HEK293 (cell line): Measurements from ENCODE around the gene ARHGAP33.
A peak's percentile ranks its signal among the peaks of the same experiment; 100 is the strongest.

ENCODE experiments used
- CTCF ChIA-PET: fragments of 350-600 bp; formaldehyde crosslinking; extraction: SDS; loops from one replicate; lab custom pipeline; 2021; ENCODE audit warnings: antibody characterized with exemption; lab: Yijun Ruan, JAX
- POLR2A ChIA-PET: fragments of 300-600 bp; formaldehyde crosslinking; extraction: SDS; loops from one replicate; lab custom pipeline; 2020; ENCODE audit warnings: antibody characterized with exemption, inconsistent platforms; lab: Yijun Ruan, JAX
- H3K27ac ChIP-seq: fragments of 200-500 bp; sonication (Bioruptor generic); 2 replicates; pipeline ENCODE4 v1.5.1; 2014; ENCODE audit warnings: low read depth, low read length, control low read depth, inconsistent platforms; ENCODE audit errors: extremely low read depth
- H3K36me3 ChIP-seq, 2 experiments: fragments of 200-500 bp in 1 of 2; sonication (Bioruptor generic) in 1 of 2; 1 replicate in 1 of 2; 2 replicates in 1 of 2; pipeline ENCODE4 v1.5.1; 2014 to 2017; ENCODE audit warnings: inconsistent platforms in 2 of 2, low read length in 2 of 2; ENCODE audit not compliant: control insufficient read depth in 2 of 2, insufficient read depth in 1 of 2
- H3K4me1 ChIP-seq: fragments of 200-500 bp; sonication (Bioruptor generic); 2 replicates; pipeline ENCODE4 v1.5.1; 2014; ENCODE audit warnings: mild to moderate bottlenecking, low read length, inconsistent platforms; ENCODE audit not compliant: control insufficient read depth, insufficient read depth
- H3K4me3 ChIP-seq: 2 replicates; pipeline ENCODE4 v1.5.1; 2011; ENCODE audit warnings: low read depth, mild to moderate bottlenecking, control low read depth, low read length, moderate library complexity
- H3K9me3 ChIP-seq: fragments of 200-500 bp; sonication (Bioruptor generic); 2 replicates; pipeline ENCODE4 v1.5.1; 2014; ENCODE audit warnings: low read depth, low read length, inconsistent platforms; ENCODE audit not compliant: control insufficient read depth, insufficient read depth
- EGR2 ChIP-seq: fragments of 450-650 bp; formaldehyde crosslinking; IDR thresholded peaks from 2 replicates; pipeline ENCODE4 v1.5.1; 2016; ENCODE audit warnings: low read depth, missing biosample characterization, missing genetic modification characterization
- GLIS1 ChIP-seq: fragments of 450-650 bp; formaldehyde crosslinking; IDR thresholded peaks from 2 replicates; pipeline ENCODE4 v1.5.1; 2016; ENCODE audit warnings: missing biosample characterization, missing genetic modification characterization
- OSR2 ChIP-seq: fragments of 450-650 bp; formaldehyde crosslinking; IDR thresholded peaks from 2 replicates; pipeline ENCODE4 v1.5.1; 2016; ENCODE audit warnings: missing biosample characterization, missing genetic modification characterization
- OVOL3 ChIP-seq: fragments of 450-650 bp; formaldehyde crosslinking; IDR thresholded peaks from 2 replicates; pipeline ENCODE4 v1.5.1; 2016; ENCODE audit warnings: missing biosample characterization, missing genetic modification characterization
- PRDM1 ChIP-seq: fragments of 450-650 bp; formaldehyde crosslinking; IDR thresholded peaks from 2 replicates; pipeline ENCODE4; 2016; ENCODE audit warnings: missing biosample characterization, missing genetic modification characterization
- SCRT2 ChIP-seq: fragments of 450-650 bp; formaldehyde crosslinking; IDR thresholded peaks from 2 replicates; pipeline ENCODE4 v1.5.1; 2016; ENCODE audit warnings: missing biosample characterization, missing genetic modification characterization
- TRIM28 ChIP-seq: IDR thresholded peaks from 2 replicates; pipeline ENCODE4 v1.6.1; 2011; ENCODE audit warnings: low read length, control low read depth, borderline replicate concordance
- ZFP37 ChIP-seq: fragments of 450-650 bp; formaldehyde crosslinking; IDR thresholded peaks from 2 replicates; pipeline ENCODE4 v1.5.1; 2016; ENCODE audit warnings: missing biosample characterization, missing genetic modification characterization
- ZFP41 ChIP-seq: fragments of 450-650 bp; formaldehyde crosslinking; IDR thresholded peaks from 2 replicates; pipeline ENCODE4 v1.5.1; 2016; ENCODE audit warnings: missing biosample characterization, missing genetic modification characterization, borderline replicate concordance
- ZIC2 ChIP-seq: fragments of 450-650 bp; formaldehyde crosslinking; IDR thresholded peaks from 2 replicates; pipeline ENCODE4 v1.5.1; 2016; ENCODE audit warnings: missing biosample characterization, missing genetic modification characterization
- ZNF114 ChIP-seq: fragments of 450-650 bp; formaldehyde crosslinking; IDR thresholded peaks from 2 replicates; pipeline ENCODE4 v1.5.0; 2017; ENCODE audit warnings: missing biosample characterization, missing genetic modification characterization
- ZNF132 ChIP-seq: fragments of 450-650 bp; formaldehyde crosslinking; IDR thresholded peaks from 2 replicates; pipeline ENCODE4 v1.5.1; 2017; ENCODE audit warnings: missing biosample characterization, missing genetic modification characterization, borderline replicate concordance
- ZNF140 ChIP-seq: fragments of 450-650 bp; formaldehyde crosslinking; IDR thresholded peaks from 2 replicates; pipeline ENCODE4 v1.5.1; 2016; ENCODE audit warnings: missing biosample characterization, missing genetic modification characterization
- ZNF184 ChIP-seq: fragments of 450-650 bp; IDR thresholded peaks from 2 replicates; pipeline ENCODE4 v1.5.1; 2018; ENCODE audit warnings: missing biosample characterization, mild to moderate bottlenecking, missing genetic modification characterization
- ZNF211 ChIP-seq: fragments of 450-650 bp; formaldehyde crosslinking; IDR thresholded peaks from 2 replicates; pipeline ENCODE4 v1.5.1; 2016; ENCODE audit warnings: low read depth, missing biosample characterization, missing genetic modification characterization
- ZNF214 ChIP-seq: fragments of 450-650 bp; formaldehyde crosslinking; IDR thresholded peaks from 2 replicates; pipeline ENCODE4 v1.5.1; 2017; ENCODE audit warnings: missing biosample characterization, mild to moderate bottlenecking, missing genetic modification characterization, borderline replicate concordance
- ZNF274 ChIP-seq, 2 experiments: fragments of 200-500 bp in 1 of 2; fragments of 450-650 bp in 1 of 2; sonication (Bioruptor generic) in 1 of 2; formaldehyde crosslinking in 1 of 2; IDR thresholded peaks; 2 replicates each; pipeline versions ENCODE4 v1.5.1 to v1.6.1; 2014 to 2016; ENCODE audit warnings: borderline replicate concordance in 1 of 2, inconsistent platforms in 1 of 2, low read length in 1 of 2, missing biosample characterization in 1 of 2, missing genetic modification characterization in 1 of 2
- ZNF311 ChIP-seq: fragments of 450-650 bp; formaldehyde crosslinking; IDR thresholded peaks from 2 replicates; pipeline ENCODE4 v1.5.1; 2017; ENCODE audit warnings: missing biosample characterization, missing genetic modification characterization, borderline replicate concordance
- ZNF350 ChIP-seq: fragments of 450-650 bp; formaldehyde crosslinking; IDR thresholded peaks from 2 replicates; pipeline ENCODE4 v1.5.0; 2017; ENCODE audit warnings: missing biosample characterization, mild to moderate bottlenecking, missing genetic modification characterization
- ZNF48 ChIP-seq: fragments of 450-650 bp; formaldehyde crosslinking; IDR thresholded peaks from 2 replicates; pipeline ENCODE4 v1.5.1; 2016; ENCODE audit warnings: missing biosample characterization, missing genetic modification characterization
- ZNF549 ChIP-seq: fragments of 450-650 bp; IDR thresholded peaks from 2 replicates; pipeline ENCODE4 v1.5.1; 2018; ENCODE audit warnings: missing biosample characterization, missing genetic modification characterization, mild to moderate bottlenecking, inconsistent platforms, moderate library complexity
- ZNF600 ChIP-seq: fragments of 450-650 bp; formaldehyde crosslinking; IDR thresholded peaks from 2 replicates; pipeline ENCODE4 v1.5.1; 2016; ENCODE audit warnings: missing biosample characterization, missing genetic modification characterization
- ZNF610 ChIP-seq: fragments of 450-650 bp; formaldehyde crosslinking; IDR thresholded peaks from 2 replicates; pipeline ENCODE4 v1.5.1; 2016; ENCODE audit warnings: missing biosample characterization, missing genetic modification characterization, borderline replicate concordance
- ZNF621 ChIP-seq: fragments of 450-650 bp; formaldehyde crosslinking; IDR thresholded peaks from 2 replicates; pipeline ENCODE4 v1.5.1; 2017; ENCODE audit warnings: missing biosample characterization, missing genetic modification characterization
- ZNF660 ChIP-seq: fragments of 450-650 bp; IDR thresholded peaks from 2 replicates; pipeline ENCODE4 v1.5.1; 2018; ENCODE audit warnings: missing biosample characterization, mild to moderate bottlenecking, missing genetic modification characterization
- ZNF664 ChIP-seq: fragments of 450-650 bp; formaldehyde crosslinking; IDR thresholded peaks from 2 replicates; pipeline ENCODE4 v1.5.1; 2016; ENCODE audit warnings: missing biosample characterization, missing genetic modification characterization
- ZNF777 ChIP-seq: fragments of 450-650 bp; formaldehyde crosslinking; IDR thresholded peaks from 2 replicates; pipeline ENCODE4 v1.5.1; 2017; ENCODE audit warnings: missing biosample characterization, missing genetic modification characterization, borderline replicate concordance
- ZNF785 ChIP-seq: fragments of 450-650 bp; formaldehyde crosslinking; IDR thresholded peaks from 2 replicates; pipeline ENCODE4 v1.5.1; 2016; ENCODE audit warnings: missing biosample characterization, missing genetic modification characterization
- ZNF791 ChIP-seq: fragments of 450-650 bp; formaldehyde crosslinking; IDR thresholded peaks from 2 replicates; pipeline ENCODE4 v1.5.1; 2016; ENCODE audit warnings: missing biosample characterization, missing genetic modification characterization
- ZNF792 ChIP-seq: fragments of 450-650 bp; formaldehyde crosslinking; IDR thresholded peaks from 2 replicates; pipeline ENCODE4 v1.5.1; 2016; ENCODE audit warnings: missing biosample characterization, missing genetic modification characterization
- ZNF843 ChIP-seq: fragments of 450-650 bp; formaldehyde crosslinking; IDR thresholded peaks from 2 replicates; pipeline ENCODE4 v1.5.1; 2016; ENCODE audit warnings: missing biosample characterization, missing genetic modification characterization
- ZSCAN23 ChIP-seq: fragments of 450-650 bp; formaldehyde crosslinking; IDR thresholded peaks from 2 replicates; pipeline ENCODE4 v1.5.1; 2016; ENCODE audit warnings: missing biosample characterization, missing genetic modification characterization
- TF ChIP-seq, protein P1 (sequence below): fragments of 450-650 bp; formaldehyde crosslinking; IDR thresholded peaks from 2 replicates; pipeline ENCODE4 v1.5.1; 2017; ENCODE audit warnings: missing biosample characterization, missing genetic modification characterization
- TF ChIP-seq, protein P2 (sequence below): fragments of 450-650 bp; formaldehyde crosslinking; IDR thresholded peaks from 2 replicates; pipeline ENCODE4 v1.5.1; 2016; ENCODE audit warnings: missing biosample characterization, missing genetic modification characterization
- TF ChIP-seq, protein P3 (sequence below): IDR thresholded peaks from 2 replicates; pipeline ENCODE4 v1.6.1; 2011; ENCODE audit warnings: mild to moderate bottlenecking, low read depth, low read length, borderline replicate concordance

The ARHGAP33 gene

DNA sequence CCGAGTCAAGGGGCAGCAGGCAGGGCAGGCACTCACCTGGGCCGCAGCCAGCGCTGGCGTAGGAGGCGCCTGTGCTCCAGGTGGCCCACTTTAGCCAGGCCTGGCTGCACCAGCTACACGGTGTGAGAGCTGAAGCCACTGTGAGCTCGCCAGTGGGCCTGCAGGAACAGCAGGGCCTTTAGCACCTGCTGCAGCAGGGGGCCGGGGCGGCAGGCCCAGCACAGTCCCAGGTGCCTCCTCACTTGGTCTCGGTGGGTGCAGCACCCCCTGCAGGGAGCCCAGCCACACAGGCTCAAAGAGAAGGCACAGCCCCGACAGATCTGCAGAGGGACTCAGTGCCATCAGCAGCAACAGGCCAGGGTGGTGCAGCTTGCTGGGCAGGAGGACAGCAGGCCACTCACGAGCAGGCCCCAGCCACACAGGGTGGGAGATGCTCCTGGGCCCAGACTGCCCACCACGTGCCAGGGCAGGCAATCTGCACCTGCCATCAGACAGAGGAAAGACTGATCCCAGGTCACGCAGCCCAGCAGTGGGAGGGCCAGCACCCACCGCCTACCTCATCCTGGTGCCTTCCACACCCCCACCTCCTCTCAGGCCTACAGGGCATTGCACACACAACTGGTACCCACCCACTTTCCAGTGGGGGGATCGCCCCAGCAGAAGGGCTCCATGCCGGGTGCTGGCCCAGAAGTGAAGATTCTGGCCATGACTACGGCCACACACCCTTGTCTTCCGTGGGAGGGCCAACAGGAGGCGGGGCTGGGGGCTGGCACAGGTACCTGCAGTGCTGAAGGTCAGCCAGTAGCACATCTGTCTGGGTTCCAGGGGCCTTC is 15.8 kb downstream of the ARHGAP33 start:
- H3K4me3 ChIP-seq = no peak overlapping the region
- H3K4me1 ChIP-seq = no peaks in the 10 kb centered on the region
- no peak for TF ChIP-seq ZNF311
- peak; percentile 99 for TF ChIP-seq ZIC2 (tag by site-specific recombination)
- TF ChIP-seq ZNF792 (tag by site-specific recombination) = no peak
- no peak for TF ChIP-seq ZNF48
- no peak for TF ChIP-seq ZNF274 (IDR thresholded peaks at IDR 0.05; ENCODE audit: low read length)
- TF ChIP-seq ZNF274 (tag by site-specific recombination; IDR thresholded peaks at IDR 0.05; ENCODE audit: borderline replicate concordance) = no peak
- no peak for TF ChIP-seq ZNF664
- TF ChIP-seq ZNF660 (tag by site-specific recombination) = no peak
- no peak for TF ChIP-seq ZNF350 (tag by site-specific recombination)
- no peak for TF ChIP-seq TRIM28
- TF ChIP-seq ZNF600 (tag by site-specific recombination) = no peak
- TF ChIP-seq SCRT2 (tag by site-specific recombination) = peak; percentile 81
- no peak for TF ChIP-seq ZNF610 (tag by site-specific recombination)
- no peak for TF ChIP-seq ZFP41 (tag by site-specific recombination)
- TF ChIP-seq, protein P1, sequence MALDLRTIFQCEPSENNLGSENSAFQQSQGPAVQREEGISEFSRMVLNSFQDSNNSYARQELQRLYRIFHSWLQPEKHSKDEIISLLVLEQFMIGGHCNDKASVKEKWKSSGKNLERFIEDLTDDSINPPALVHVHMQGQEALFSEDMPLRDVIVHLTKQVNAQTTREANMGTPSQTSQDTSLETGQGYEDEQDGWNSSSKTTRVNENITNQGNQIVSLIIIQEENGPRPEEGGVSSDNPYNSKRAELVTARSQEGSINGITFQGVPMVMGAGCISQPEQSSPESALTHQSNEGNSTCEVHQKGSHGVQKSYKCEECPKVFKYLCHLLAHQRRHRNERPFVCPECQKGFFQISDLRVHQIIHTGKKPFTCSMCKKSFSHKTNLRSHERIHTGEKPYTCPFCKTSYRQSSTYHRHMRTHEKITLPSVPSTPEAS = no peak
- TF ChIP-seq ZNF184 = no peak
- no peak for TF ChIP-seq ZNF211
- TF ChIP-seq ZNF549 (tag by site-specific recombination) = no peak
- TF ChIP-seq ZNF791 (tag by site-specific recombination) = no peak
- TF ChIP-seq ZNF132 (tag by site-specific recombination) = no peak
- no peak for TF ChIP-seq ZNF140
- TF ChIP-seq OSR2 (tag by site-specific recombination) = no peak
- no peak for TF ChIP-seq ZNF777 (tag by site-specific recombination)
- TF ChIP-seq ZFP37 (tag by site-specific recombination) = no peak
- no peak for TF ChIP-seq ZNF843 (tag by site-specific recombination)
- TF ChIP-seq ZNF785 (tag by site-specific recombination) = no peak
- no peak for TF ChIP-seq PRDM1 (tag by site-specific recombination)
- TF ChIP-seq, protein P2, sequence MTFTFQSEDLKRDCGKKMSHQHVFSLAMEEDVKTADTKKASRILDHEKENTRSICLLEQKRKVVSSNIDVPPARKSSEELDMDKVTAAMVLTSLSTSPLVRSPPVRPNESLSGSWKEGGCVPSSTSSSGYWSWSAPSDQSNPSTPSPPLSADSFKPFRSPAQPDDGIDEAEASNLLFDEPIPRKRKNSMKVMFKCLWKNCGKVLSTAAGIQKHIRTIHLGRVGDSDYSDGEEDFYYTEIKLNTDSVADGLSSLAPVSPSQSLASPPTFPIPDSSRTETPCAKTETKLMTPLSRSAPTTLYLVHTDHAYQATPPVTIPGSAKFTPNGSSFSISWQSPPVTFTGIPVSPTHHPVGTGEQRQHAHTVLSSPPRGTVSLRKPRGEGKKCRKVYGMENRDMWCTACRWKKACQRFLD = no peak
- no peak for TF ChIP-seq ZNF214 (tag by site-specific recombination)
- TF ChIP-seq EGR2 (tag by site-specific recombination) = peak; percentile 94
- no peak for TF ChIP-seq ZNF621 (tag by site-specific recombination)
- TF ChIP-seq GLIS1 (tag by site-specific recombination) = peak; percentile 69
- TF ChIP-seq OVOL3 (tag by site-specific recombination) = no peak
- no peak for TF ChIP-seq ZNF114
- TF ChIP-seq, protein P3, sequence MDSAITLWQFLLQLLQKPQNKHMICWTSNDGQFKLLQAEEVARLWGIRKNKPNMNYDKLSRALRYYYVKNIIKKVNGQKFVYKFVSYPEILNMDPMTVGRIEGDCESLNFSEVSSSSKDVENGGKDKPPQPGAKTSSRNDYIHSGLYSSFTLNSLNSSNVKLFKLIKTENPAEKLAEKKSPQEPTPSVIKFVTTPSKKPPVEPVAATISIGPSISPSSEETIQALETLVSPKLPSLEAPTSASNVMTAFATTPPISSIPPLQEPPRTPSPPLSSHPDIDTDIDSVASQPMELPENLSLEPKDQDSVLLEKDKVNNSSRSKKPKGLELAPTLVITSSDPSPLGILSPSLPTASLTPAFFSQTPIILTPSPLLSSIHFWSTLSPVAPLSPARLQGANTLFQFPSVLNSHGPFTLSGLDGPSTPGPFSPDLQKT = no peak
- TF ChIP-seq ZSCAN23 = no peak

More for the DNA sequence above, 15.8 kb downstream of the ARHGAP33 start:
- H3K27ac ChIP-seq = peak overlapping the region; percentile 31
- POLR2A ChIA-PET = interaction anchor here (3.3 kb wide), 1 partner anchor 51 kb away, joined by 13 read pairs; no protein-coding TSS in a partner anchor
- H3K9me3 ChIP-seq = no peaks in the 10 kb centered on the region
- CTCF ChIA-PET = interaction anchor here (0.6 kb wide), 2 partner anchors 13 to 569 kb away, joined by 3 read pairs; no protein-coding TSS in a partner anchor
- peaks cover 0 to under 1% of the 10 kb centered on the region in 2 experiments; a peak in 2 of 3 replicates for H3K36me3 ChIP-seq
